ENCODE data around the gene ACTA2.

Gene ACTA2

GRCh38 chr10:88919041-88919440 lies 33.5 kb downstream of the ACTA2 start:
- no peak overlapping the region for H3K4me2 ChIP-seq (ENCODE audit: low read length)
- H3K27me3 ChIP-seq (ENCODE audit: insufficient read depth, low read length), result no peaks in the 10 kb centered on the region
- no peaks in the 10 kb centered on the region for H3K9me2 ChIP-seq (ENCODE audit: low read depth, low read length)
- no peak overlapping the region for H3K27ac ChIP-seq (ENCODE audit: low read depth, low read length, poor library complexity, severe bottlenecking)
- H2AFZ ChIP-seq (ENCODE audit: low read length), result no peak overlapping the region
- no peaks in the 10 kb centered on the region for H3K36me3 ChIP-seq (ENCODE audit: insufficient read depth, low read length)
- no peak overlapping the region for H3K4me3 ChIP-seq (ENCODE audit: low read depth, low read length, poor library complexity, severe bottlenecking)
- no peaks in the 10 kb centered on the region for H3K9me3 ChIP-seq (ENCODE audit: low read length)
- no peaks in the 10 kb centered on the region for H3K79me2 ChIP-seq (ENCODE audit: insufficient read depth, low read length)
- H4K20me1 ChIP-seq (ENCODE audit: insufficient read depth, low read length), result no peaks in the 10 kb centered on the region
- H3F3A ChIP-seq (ENCODE audit: insufficient read depth, low read length), result no peaks in the 10 kb centered on the region
- TF ChIP-seq CTCF (IDR thresholded peaks at IDR 0.05; ENCODE audit: low read length) (no peak), EZH2 (IDR thresholded peaks at IDR 0.05; ENCODE audit: borderline replicate concordance, low read length) (no peak)
- no peaks in the 10 kb centered on the region for H3K4me1 ChIP-seq (ENCODE audit: insufficient read depth, low read length, severe bottlenecking)
- H3K9ac ChIP-seq (ENCODE audit: low read length), result no peak overlapping the region

GRCh38 chr10:88918191-88918905 lies 34.2 kb downstream of the ACTA2 start:
- TF ChIP-seq CTCF (IDR thresholded peaks at IDR 0.05; ENCODE audit: low read length) (no peak), EZH2 (IDR thresholded peaks at IDR 0.05; ENCODE audit: borderline replicate concordance, low read length) (no peak)
- no peaks in the 10 kb centered on the region for H3K36me3 ChIP-seq (ENCODE audit: insufficient read depth, low read length)
- no peak overlapping the region for H3K4me3 ChIP-seq (ENCODE audit: low read depth, low read length, poor library complexity, severe bottlenecking)
- H4K20me1 ChIP-seq (ENCODE audit: insufficient read depth, low read length), result no peaks in the 10 kb centered on the region
- no peaks in the 10 kb centered on the region for H3K9me3 ChIP-seq (ENCODE audit: low read length)
- no peak overlapping the region for H3K27ac ChIP-seq (ENCODE audit: low read depth, low read length, poor library complexity, severe bottlenecking)
- no peaks in the 10 kb centered on the region for H3K79me2 ChIP-seq (ENCODE audit: insufficient read depth, low read length)
- no peak overlapping the region for H3K9ac ChIP-seq (ENCODE audit: low read length)
- no peak overlapping the region for H3K4me2 ChIP-seq (ENCODE audit: low read length)
- no peaks in the 10 kb centered on the region for H3K27me3 ChIP-seq (ENCODE audit: insufficient read depth, low read length)
- no peaks in the 10 kb centered on the region for H3K9me2 ChIP-seq (ENCODE audit: low read depth, low read length)
- H3F3A ChIP-seq (ENCODE audit: insufficient read depth, low read length), result no peaks in the 10 kb centered on the region
- H3K4me1 ChIP-seq (ENCODE audit: insufficient read depth, low read length, severe bottlenecking), result no peaks in the 10 kb centered on the region
- H2AFZ ChIP-seq (ENCODE audit: low read length), result no peak overlapping the region

DNA sequence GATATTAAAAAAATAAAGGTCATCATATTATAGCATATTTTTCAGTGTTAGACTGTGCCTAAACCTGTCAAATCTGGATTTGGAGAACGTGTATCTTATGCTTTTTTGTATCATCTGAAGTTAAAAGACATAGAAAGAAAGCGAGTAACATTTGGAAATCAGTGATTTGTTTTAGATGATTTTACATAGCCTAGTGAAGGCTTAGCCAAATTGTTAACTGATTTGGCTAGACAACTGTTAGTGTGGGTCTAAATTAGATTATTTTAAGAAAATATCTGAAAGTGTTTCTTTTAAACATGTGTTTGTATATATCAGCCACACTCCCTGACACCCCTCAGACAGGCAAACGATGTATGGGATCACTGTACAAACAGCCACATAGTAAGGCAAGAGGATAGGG lies 35.6 kb downstream of the ACTA2 start:
- no peaks in the 10 kb centered on the region for H3K9me3 ChIP-seq (ENCODE audit: low read length)
- H3K36me3 ChIP-seq (ENCODE audit: insufficient read depth, low read length), result no peaks in the 10 kb centered on the region
- no peak overlapping the region for H3K4me3 ChIP-seq (ENCODE audit: low read depth, low read length, poor library complexity, severe bottlenecking)
- H3K79me2 ChIP-seq (ENCODE audit: insufficient read depth, low read length), result no peaks in the 10 kb centered on the region
- no peak overlapping the region for H3K9ac ChIP-seq (ENCODE audit: low read length)
- no peak overlapping the region for H3K27ac ChIP-seq (ENCODE audit: low read depth, low read length, poor library complexity, severe bottlenecking)
- no peaks in the 10 kb centered on the region for H4K20me1 ChIP-seq (ENCODE audit: insufficient read depth, low read length)
- H3K4me2 ChIP-seq (ENCODE audit: low read length), result no peak overlapping the region
- H3K27me3 ChIP-seq (ENCODE audit: insufficient read depth, low read length), result no peaks in the 10 kb centered on the region
- no peaks in the 10 kb centered on the region for H3K4me1 ChIP-seq (ENCODE audit: insufficient read depth, low read length, severe bottlenecking)
- H3F3A ChIP-seq (ENCODE audit: insufficient read depth, low read length), result no peaks in the 10 kb centered on the region
- H2AFZ ChIP-seq (ENCODE audit: low read length), result no peak overlapping the region
- no peaks in the 10 kb centered on the region for H3K9me2 ChIP-seq (ENCODE audit: low read depth, low read length)
- TF ChIP-seq CTCF (IDR thresholded peaks at IDR 0.05; ENCODE audit: low read length) (no peak), EZH2 (IDR thresholded peaks at IDR 0.05; ENCODE audit: borderline replicate concordance, low read length) (no peak)
